HCT116 (cell line): ENCODE measurements around the gene INTS14. TPM values are rescaled to one million over a fixed set of nuclear protein-coding genes. Genes with fewer than 3 reads are reported as not detected.

Experiments used
- ATAC-seq: fragments of 200-7000 bp; cut with Tn5 transposase; 2 replicates; pipeline ENCODE4 v1.9.1; 2020; ENCODE audit warnings: mild to moderate bottlenecking, moderate library complexity
- BruUV-seq: library from RNA; stranded (reverse); fragments of 400-500 nt; replicated peaks from 2 replicates; lab custom pipeline; 2021; lab: Mats Ljungman, UMichigan
- CTCF ChIA-PET: fragments of 300-600 bp; sonication (Branson Sonifier 250); formaldehyde crosslinking; loops from one replicate; lab custom pipeline; 2021; ENCODE audit warnings: antibody characterized with exemption; lab: Charles Lee
- POLR2A ChIA-PET: fragments of 300-600, 350-600 bp; sonication (Branson Sonifier 250); formaldehyde crosslinking; loops from one replicate; lab custom pipeline; 2021; ENCODE audit warnings: antibody characterized with exemption; lab: Charles Lee
- RAD21 ChIA-PET, 2 experiments: fragments of 300-600 bp; sonication (Branson Sonifier 250); formaldehyde crosslinking; loops; one replicate each; lab custom pipeline; 2023; ENCODE audit warnings: low total read pairs in 2 of 2; ENCODE audit not compliant: uncharacterized antibody in 2 of 2, unreplicated experiment in 2 of 2, low non-redundant PET in 1 of 2; lab: Charles Lee
- DNase-seq: peaks from one replicate; pipeline ENCODE4 v3.0.0-alpha.2; 2010; ENCODE audit warnings: low read depth, low spot score
- H2AFZ ChIP-seq: fragments of 200-600 bp; shearing (Covaris generic), sonication (generic); 2 replicates; pipeline ENCODE4 v1.6.1; 2017; ENCODE audit warnings: low read depth, mixed run types, mixed read lengths, antibody characterized with exemption, low read length; ENCODE audit not compliant: poor library complexity, severe bottlenecking
- H3K27ac ChIP-seq: 2 replicates; pipeline ENCODE4 v1.5.1; 2012; ENCODE audit warnings: low read depth, low read length
- H3K27me3 ChIP-seq: fragments of 200-600 bp; sonication (generic); 2 replicates; pipeline ENCODE4 v1.6.1; 2016; ENCODE audit warnings: mixed run types, low read length, mixed read lengths; ENCODE audit not compliant: insufficient read depth
- H3K36me3 ChIP-seq, 2 experiments: fragments of 200-500 bp in 1 of 2; fragments of 200-600 bp in 1 of 2; sonication (Bioruptor generic) in 1 of 2; sonication (generic) in 1 of 2; 2 replicates each; pipeline versions ENCODE4 v1.5.1 to v1.6.1; 2014 to 2016; ENCODE audit warnings: low read length in 2 of 2, inconsistent platforms in 1 of 2, mixed read lengths in 1 of 2, mixed run types in 1 of 2; ENCODE audit not compliant: insufficient read depth in 2 of 2, control insufficient read depth in 1 of 2
- H3K4me1 ChIP-seq, 2 experiments: fragments of 200-600 bp in 1 of 2; sonication (generic) in 1 of 2; 2 replicates each; pipeline versions ENCODE4 v1.5.1 to v1.6.1; 2012 to 2017; ENCODE audit warnings: low read length in 2 of 2, inconsistent platforms in 1 of 2, mild to moderate bottlenecking in 1 of 2, mixed read lengths in 1 of 2, mixed run types in 1 of 2, moderate library complexity in 1 of 2; ENCODE audit not compliant: insufficient read depth in 2 of 2, control insufficient read depth in 1 of 2
- H3K4me2 ChIP-seq: fragments of 200-600 bp; sonication (generic); 2 replicates; pipeline ENCODE4 v1.6.1; 2017; ENCODE audit warnings: mixed run types, low read length, mixed read lengths
- H3K4me3 ChIP-seq, 2 experiments: fragments of 200-600 bp in 1 of 2; sonication (generic) in 1 of 2; replicated peaks in 1 of 2; 2 replicates each; pipeline ENCODE4 v1.5.1; 2011 to 2016; ENCODE audit warnings: low read length in 2 of 2, control low read depth in 1 of 2, low read depth in 1 of 2, mild to moderate bottlenecking in 1 of 2, mixed read lengths in 1 of 2, mixed run types in 1 of 2
- H3K79me2 ChIP-seq: fragments of 200-600 bp; sonication (generic); 2 replicates; pipeline ENCODE4 v1.6.1; 2017; ENCODE audit warnings: mild to moderate bottlenecking, mixed run types, low read length, moderate library complexity, mixed read lengths; ENCODE audit not compliant: insufficient read depth
- H3K9ac ChIP-seq: fragments of 200-600 bp; sonication (generic); 2 replicates; pipeline ENCODE4 v1.6.1; 2016; ENCODE audit warnings: low read length, mixed read lengths
- H3K9me2 ChIP-seq: fragments of 200-600 bp; sonication (generic), shearing (Covaris generic); 2 replicates; pipeline ENCODE4 v1.6.1; 2017; ENCODE audit warnings: mixed run types, mild to moderate bottlenecking, moderate library complexity; ENCODE audit not compliant: insufficient read depth
- H3K9me3 ChIP-seq, 2 experiments: fragments of 200-500 bp in 1 of 2; fragments of 200-600 bp in 1 of 2; sonication (Bioruptor generic) in 1 of 2; sonication (generic) in 1 of 2; 2 replicates each; pipeline ENCODE4 v1.6.1; 2014 to 2017; ENCODE audit warnings: low read length in 2 of 2, mixed read lengths in 2 of 2, inconsistent platforms in 1 of 2, low read depth in 1 of 2, mild to moderate bottlenecking in 1 of 2, mixed run types in 1 of 2, moderate library complexity in 1 of 2; ENCODE audit not compliant: control insufficient read depth in 1 of 2, insufficient read depth in 1 of 2
- H4K20me1 ChIP-seq: fragments of 200-600 bp; sonication (generic), shearing (Covaris generic); 2 replicates; pipeline ENCODE4 v1.6.1; 2017; ENCODE audit warnings: mixed run types, mild to moderate bottlenecking, moderate library complexity; ENCODE audit not compliant: insufficient read depth
- CBX3 ChIP-seq: IDR thresholded peaks from 2 replicates; pipeline ENCODE4 v1.6.1; 2012; ENCODE audit warnings: low read depth
- ELF1 ChIP-seq: IDR thresholded peaks from 2 replicates; pipeline ENCODE4 v1.6.1; 2012; ENCODE audit warnings: low read depth, borderline replicate concordance
- EZH2 ChIP-seq: fragments of 200-600 bp; sonication (generic); IDR thresholded peaks from 2 replicates; pipeline ENCODE4 v1.6.1; 2017; ENCODE audit warnings: antibody characterized with exemption, mixed run types
- EZH2phosphoT487 ChIP-seq: fragments of 200-600 bp; IDR thresholded peaks from 2 replicates; pipeline ENCODE4 v1.6.1; 2018; ENCODE audit warnings: antibody characterized with exemption, borderline replicate concordance
- JUND ChIP-seq: IDR thresholded peaks from 2 replicates; pipeline ENCODE4 v1.6.1; 2012
- MAX ChIP-seq: IDR thresholded peaks from 2 replicates; pipeline ENCODE4 v1.6.1; 2012
- POLR2A ChIP-seq: IDR thresholded peaks from 2 replicates; pipeline ENCODE4 v1.7.0; 2011; ENCODE audit warnings: borderline replicate concordance; ENCODE audit not compliant: insufficient read depth, insufficient read length; ENCODE audit errors: extremely low read depth
- POLR2AphosphoS5 ChIP-seq: IDR thresholded peaks from 2 replicates; pipeline ENCODE4 v1.6.1; 2011; ENCODE audit warnings: mild to moderate bottlenecking, low read depth, low read length, moderate library complexity
- REST ChIP-seq: IDR thresholded peaks from 2 replicates; pipeline ENCODE4 v1.6.1; 2012; ENCODE audit warnings: low read depth
- TCF7L2 ChIP-seq: IDR thresholded peaks from 2 replicates; pipeline ENCODE4 v1.7.0; 2011; ENCODE audit warnings: borderline replicate concordance, inconsistent platforms; ENCODE audit not compliant: insufficient read depth, insufficient read length; ENCODE audit errors: extremely low read depth
- YY1 ChIP-seq: IDR thresholded peaks from 2 replicates; pipeline ENCODE4 v1.6.1; 2011; ENCODE audit warnings: low read length, low read depth, moderate library complexity, mild to moderate bottlenecking; ENCODE audit not compliant: insufficient replicate concordance; ENCODE audit errors: extremely low read depth
- intact Hi-C: fragments of 100-400 bp; cut with micrococcal nuclease; formaldehyde crosslinking; loops from 2 replicates; pipeline ENCODE4 v1.10.0; 2022
- total RNA-seq: library from RNA; stranded (reverse); gene quantifications from one replicate; pipeline ENCODE4 v1.2.1, GENCODE V29; 2021; ENCODE audit not compliant: unreplicated experiment
- TF ChIP-seq, protein P1 (sequence below): IDR thresholded peaks from 2 replicates; pipeline ENCODE4 v1.6.1; 2012
- TF ChIP-seq, protein P2 (sequence below): IDR thresholded peaks from 2 replicates; pipeline ENCODE4 v1.6.1; 2011; ENCODE audit warnings: mild to moderate bottlenecking, low read length, moderate library complexity; ENCODE audit not compliant: insufficient replicate concordance; ENCODE audit errors: extremely low read depth

Gene INTS14
- total RNA-seq, 1 experiment from 2014 or later: 50.1 TPM

DNA sequence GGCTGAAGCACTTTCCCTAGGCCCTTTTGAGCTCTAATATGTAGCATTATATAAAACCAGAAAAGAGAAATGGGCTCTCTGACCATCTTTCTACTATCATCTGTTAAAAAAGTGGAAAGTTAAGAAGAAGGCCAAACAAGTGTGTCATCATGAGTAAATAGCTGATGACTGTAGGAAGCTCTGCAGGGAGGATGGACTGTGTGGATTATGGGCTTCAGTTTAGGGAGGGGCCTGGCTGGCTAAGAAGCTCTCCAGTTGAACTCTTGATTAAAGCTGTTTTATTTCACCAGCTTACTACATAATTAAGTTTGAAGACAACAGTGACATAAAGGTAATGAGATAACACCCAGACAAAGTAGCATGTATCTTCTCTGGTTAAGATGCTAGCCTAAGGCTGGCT, 30.6 kb downstream of the INTS14 start:
- intact Hi-C loops: no loop called here

DNA sequence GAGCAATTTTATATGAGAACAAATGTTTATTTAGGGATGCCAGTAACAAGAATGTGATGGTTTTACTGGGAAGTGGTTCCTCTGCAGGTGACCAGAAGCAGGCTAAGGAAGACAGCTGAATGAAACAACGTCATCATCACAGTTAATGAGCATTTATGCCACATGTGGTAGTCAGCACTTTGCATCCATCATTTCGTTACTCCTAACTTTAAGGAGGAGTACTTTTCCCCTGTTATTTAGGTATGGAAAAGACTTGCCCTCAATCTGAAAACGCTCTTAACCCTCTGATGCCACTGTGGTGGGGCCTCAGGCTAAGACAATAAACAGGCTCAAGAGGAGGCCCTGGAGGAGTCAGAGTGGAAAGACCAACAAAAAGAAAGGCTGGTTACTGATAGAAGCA, 31.2 kb downstream of the INTS14 start:
- Histone ChIP-seq H3K4me1 (no peaks in the 10 kb centered on the region), H3K36me3 (peaks cover 27 to 54% of the 10 kb centered on the region in 2 experiments), H3K9ac (no peak overlapping the region), H3K27ac (no peak overlapping the region), H2AFZ (no peak overlapping the region), H3K27me3 (no peaks in the 10 kb centered on the region), H3K9me3 (no peaks in the 10 kb centered on the region), H3K9me2 (no peaks in the 10 kb centered on the region), H3K4me2 (no peak overlapping the region), H4K20me1 (no peaks in the 10 kb centered on the region), H3K4me3 (no peak overlapping the region), H3K79me2 (no peaks in the 10 kb centered on the region)
- ATAC-seq (no peak; the same call in 1 of the 2 replicates), DNase-seq (no peak)
- intact Hi-C loops: no loop called here
- BruUV-seq: no TSS peak
- ChIA-PET RAD21 (interaction anchor here in 1 of 2 experiments (0.6 kb wide), 1 partner anchor 63 kb away, joined by 4 read pairs; no protein-coding TSS in a partner anchor), CTCF (no interaction called here), POLR2A (no interaction called here)
- TF ChIP-seq POLR2A: no peak
- TF ChIP-seq, protein P1, sequence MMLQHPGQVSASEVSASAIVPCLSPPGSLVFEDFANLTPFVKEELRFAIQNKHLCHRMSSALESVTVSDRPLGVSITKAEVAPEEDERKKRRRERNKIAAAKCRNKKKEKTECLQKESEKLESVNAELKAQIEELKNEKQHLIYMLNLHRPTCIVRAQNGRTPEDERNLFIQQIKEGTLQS: no peak
- no peak for TF ChIP-seq MAX
- TF ChIP-seq EZH2: no peak
- no peak for TF ChIP-seq EZH2phosphoT487
- no peak for TF ChIP-seq YY1
- no peak for TF ChIP-seq TCF7L2
- no peak for TF ChIP-seq ELF1
- no peak for TF ChIP-seq JUND
- no peak for TF ChIP-seq REST
- TF ChIP-seq, protein P2, sequence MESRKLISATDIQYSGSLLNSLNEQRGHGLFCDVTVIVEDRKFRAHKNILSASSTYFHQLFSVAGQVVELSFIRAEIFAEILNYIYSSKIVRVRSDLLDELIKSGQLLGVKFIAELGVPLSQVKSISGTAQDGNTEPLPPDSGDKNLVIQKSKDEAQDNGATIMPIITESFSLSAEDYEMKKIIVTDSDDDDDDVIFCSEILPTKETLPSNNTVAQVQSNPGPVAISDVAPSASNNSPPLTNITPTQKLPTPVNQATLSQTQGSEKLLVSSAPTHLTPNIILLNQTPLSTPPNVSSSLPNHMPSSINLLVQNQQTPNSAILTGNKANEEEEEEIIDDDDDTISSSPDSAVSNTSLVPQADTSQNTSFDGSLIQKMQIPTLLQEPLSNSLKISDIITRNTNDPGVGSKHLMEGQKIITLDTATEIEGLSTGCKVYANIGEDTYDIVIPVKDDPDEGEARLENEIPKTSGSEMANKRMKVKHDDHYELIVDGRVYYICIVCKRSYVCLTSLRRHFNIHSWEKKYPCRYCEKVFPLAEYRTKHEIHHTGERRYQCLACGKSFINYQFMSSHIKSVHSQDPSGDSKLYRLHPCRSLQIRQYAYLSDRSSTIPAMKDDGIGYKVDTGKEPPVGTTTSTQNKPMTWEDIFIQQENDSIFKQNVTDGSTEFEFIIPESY: no peak
- TF ChIP-seq CBX3: no peak

More for the DNA sequence above, 30.6 kb downstream of the INTS14 start:
- no peaks in the 10 kb centered on the region for H3K4me1 ChIP-seq
- DNase-seq (no peak), ATAC-seq (no peak)
- H3K27me3 ChIP-seq: no peaks in the 10 kb centered on the region
- no peaks in the 10 kb centered on the region for H3K9me3 ChIP-seq
- H3K4me2 ChIP-seq: no peak overlapping the region
- no peak overlapping the region for H3K4me3 ChIP-seq
- H3K9me2 ChIP-seq: no peaks in the 10 kb centered on the region
- ChIA-PET CTCF (no interaction called here), RAD21 (interaction anchor here in 1 of 2 experiments (0.6 kb wide), 1 partner anchor 63 kb away, joined by 4 read pairs; no protein-coding TSS in a partner anchor), POLR2A (no interaction called here)
- no peaks in the 10 kb centered on the region for H3K79me2 ChIP-seq
- no peak for TF ChIP-seq POLR2AphosphoS5
- TF ChIP-seq, protein P1: no peak
- H2AFZ ChIP-seq: no peak overlapping the region
- H3K36me3 ChIP-seq: peaks cover 27 to 52% of the 10 kb centered on the region in 2 experiments
- BruUV-seq: no TSS peak
- no peaks in the 10 kb centered on the region for H4K20me1 ChIP-seq
- H3K9ac ChIP-seq: no peak overlapping the region
- H3K27ac ChIP-seq: no peak overlapping the region
